Chondrocyte (in vitro differentiated cells): ENCODE data around the gene SFXN5. TPM values are rescaled to one million over a fixed set of nuclear protein-coding genes. Genes with fewer than 3 reads are reported as not detected.

Experiments used
- DNase-seq: peaks from one replicate; pipeline ENCODE4 v3.0.0; 2021; ENCODE audit warnings: mixed read lengths, low spot score
- H3K27ac Mint-ChIP-seq: one replicate; pipeline ENCODE4 v1.8.0; 2021; ENCODE audit warnings: mild to moderate bottlenecking, moderate library complexity, mixed read lengths; ENCODE audit not compliant: unreplicated experiment
- H3K27me3 Mint-ChIP-seq: 2 replicates; pipeline ENCODE4 v1.8.0; 2021; ENCODE audit warnings: low read depth, mixed read lengths
- H3K36me3 Mint-ChIP-seq: 2 replicates; pipeline ENCODE4 v1.8.0; 2021; ENCODE audit warnings: low read depth, mixed read lengths
- H3K4me1 Mint-ChIP-seq: 2 replicates; pipeline ENCODE4 v1.8.0; 2021; ENCODE audit warnings: low read depth, mild to moderate bottlenecking, mixed read lengths
- H3K4me3 Mint-ChIP-seq: one replicate; pipeline ENCODE4 v1.8.0; 2021; ENCODE audit warnings: mild to moderate bottlenecking, moderate library complexity, mixed read lengths; ENCODE audit not compliant: unreplicated experiment
- H3K9me3 Mint-ChIP-seq: 2 replicates; pipeline ENCODE4 v1.8.0; 2021; ENCODE audit warnings: low read depth, mixed read lengths
- CTCF ChIP-seq: fragments of 200-600 bp; sonication (generic); IDR thresholded peaks from 2 replicates; pipeline ENCODE4 v1.5.0; 2021; ENCODE audit warnings: antibody characterized with exemption, mild to moderate bottlenecking, moderate library complexity
- total RNA-seq: library from RNA; stranded (reverse); gene quantifications from 3 replicates; pipeline ENCODE4 v1.2.1, GENCODE V29; 2021

Gene SFXN5
- total RNA-seq, 1 donor from 2014 or later, result 10.6 TPM

GRCh38 chr2:72929010-72929409 is 142.5 kb downstream of the SFXN5 start:
- Mint-ChIP-seq H3K27me3 (peaks cover 13% of the 10 kb centered on the region), H3K4me3 (no peak overlapping the region), H3K9me3 (no peaks in the 10 kb centered on the region), H3K36me3 (no peaks in the 10 kb centered on the region), H3K27ac (no peak overlapping the region), H3K4me1 (peaks cover under 1% of the 10 kb centered on the region)
- TF ChIP-seq CTCF, result no peak
- DNase-seq, result no peak

- Mint-ChIP-seq H3K36me3 (no peaks in the 10 kb centered on the region), H3K27me3 (peaks cover 24% of the 10 kb centered on the region), H3K27ac (no peak overlapping the region), H3K4me1 (peaks cover 3% of the 10 kb centered on the region), H3K9me3 (no peaks in the 10 kb centered on the region), H3K4me3 (no peak overlapping the region)
- no peak for DNase-seq
- TF ChIP-seq CTCF, result no peak
These were observed 143.6 kb downstream of the SFXN5 start for GRCh38 chr2:72927619-72928550.

- no peak for DNase-seq
- Mint-ChIP-seq H3K27ac (no peak overlapping the region), H3K4me1 (peaks cover 3% of the 10 kb centered on the region), H3K9me3 (no peaks in the 10 kb centered on the region), H3K36me3 (no peaks in the 10 kb centered on the region), H3K27me3 (peaks cover 33% of the 10 kb centered on the region), H3K4me3 (no peak overlapping the region)
- no peak for TF ChIP-seq CTCF
These were observed 144.6 kb downstream of the SFXN5 start for GRCh38 chr2:72926811-72927465.

DNA sequence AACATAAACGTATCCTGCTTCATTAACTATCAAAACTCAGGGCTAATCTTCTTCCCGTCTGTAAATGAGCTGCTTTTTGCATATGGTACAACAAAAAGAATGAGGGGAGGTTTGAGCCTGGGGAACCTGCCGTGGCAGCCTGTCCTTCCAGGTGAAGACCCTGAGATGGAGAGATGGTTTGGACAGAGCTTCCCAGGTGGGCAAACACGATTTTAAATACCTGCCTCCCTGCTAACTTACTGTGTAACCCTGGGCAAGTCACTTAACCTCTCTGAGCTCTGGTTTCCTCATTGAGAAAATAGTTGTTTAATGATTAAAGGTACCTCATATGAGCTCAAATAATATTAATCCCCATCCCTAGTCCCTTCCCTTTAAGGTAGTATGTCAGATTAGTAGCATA is 145.1 kb downstream of the SFXN5 start:
- H3K4me3 Mint-ChIP-seq, result no peak overlapping the region
- no peaks in the 10 kb centered on the region for H3K9me3 Mint-ChIP-seq
- H3K36me3 Mint-ChIP-seq, result no peaks in the 10 kb centered on the region
- peaks cover 39% of the 10 kb centered on the region for H3K27me3 Mint-ChIP-seq
- DNase-seq, result no peak
- H3K4me1 Mint-ChIP-seq, result peaks cover 3% of the 10 kb centered on the region
- TF ChIP-seq CTCF, result no peak
- H3K27ac Mint-ChIP-seq, result no peak overlapping the region

DNA sequence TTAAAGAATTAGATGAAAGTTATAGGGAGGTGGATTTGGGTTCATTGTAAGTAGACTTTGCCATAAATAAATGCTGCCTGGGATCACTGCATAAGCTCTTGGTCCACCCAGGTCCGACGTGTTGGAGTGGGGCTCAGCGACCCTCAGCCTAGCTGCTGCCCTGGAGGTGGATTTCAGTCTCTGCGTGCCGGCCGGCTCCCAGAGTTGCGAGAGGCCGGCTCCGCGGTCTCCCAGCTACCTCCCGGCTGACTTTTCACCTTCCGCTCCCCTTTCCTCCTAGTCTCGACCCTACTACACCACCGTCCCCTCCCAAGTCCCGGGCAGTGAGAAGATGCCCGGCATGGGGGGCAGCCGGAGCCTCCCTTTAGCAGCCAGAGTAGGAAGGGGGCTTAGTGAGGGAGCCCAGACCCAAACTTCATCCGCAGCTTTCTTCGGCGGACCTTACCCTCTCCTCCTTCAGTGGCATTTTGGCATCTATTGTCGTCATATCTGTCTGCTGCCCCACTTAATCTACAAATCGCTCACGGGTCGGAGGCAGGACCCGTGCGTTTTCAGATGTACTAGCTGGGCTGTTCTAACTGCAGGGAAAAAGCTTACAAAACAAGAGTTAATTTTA is 146.1 kb downstream of the SFXN5 start:
- no peak for TF ChIP-seq CTCF
- H3K27me3 Mint-ChIP-seq, result peaks cover 42% of the 10 kb centered on the region
- peaks cover 5% of the 10 kb centered on the region for H3K4me1 Mint-ChIP-seq
- H3K9me3 Mint-ChIP-seq, result no peaks in the 10 kb centered on the region
- no peaks in the 10 kb centered on the region for H3K36me3 Mint-ChIP-seq
- no peak for DNase-seq
- no peak overlapping the region for H3K27ac Mint-ChIP-seq
- no peak overlapping the region for H3K4me3 Mint-ChIP-seq
